Mesendoderm (in vitro differentiated cells): ENCODE results near the gene LRP1.

Experiments used
- DNase-seq: peaks from one replicate; pipeline ENCODE4 v3.0.0; 2013
- H2AK5ac ChIP-seq: 2 replicates; pipeline ENCODE4 v1.6.1; 2013; ENCODE audit warnings: low read length, inconsistent platforms
- H2BK120ac ChIP-seq: 2 replicates; pipeline ENCODE4 v1.6.1; 2013; ENCODE audit warnings: low read depth, mild to moderate bottlenecking, low read length, moderate library complexity, mixed read lengths
- H2BK15ac ChIP-seq: replicated peaks from 2 replicates; pipeline ENCODE4 v1.6.1; 2013; ENCODE audit warnings: low read depth, mild to moderate bottlenecking, moderate library complexity
- H2BK5ac ChIP-seq: 2 replicates; pipeline ENCODE4 v1.6.1; 2013; ENCODE audit warnings: low read length, inconsistent platforms
- H3K18ac ChIP-seq: 2 replicates; pipeline ENCODE4 v1.6.1; 2013; ENCODE audit warnings: mild to moderate bottlenecking, low read length, mixed read lengths
- H3K23ac ChIP-seq: one replicate; pipeline ENCODE4 v1.6.1; 2013; ENCODE audit warnings: low read length
- H3K27ac ChIP-seq: 2 replicates; pipeline ENCODE4 v1.5.1; 2013; ENCODE audit warnings: low read depth, mild to moderate bottlenecking, inconsistent platforms, low read length, moderate library complexity
- H3K27me3 ChIP-seq: 2 replicates; pipeline ENCODE4 v1.6.1; 2013; ENCODE audit warnings: low read length, control low read depth, mild to moderate bottlenecking, inconsistent platforms; ENCODE audit not compliant: insufficient read depth, poor library complexity
- H3K36me3 ChIP-seq: 2 replicates; pipeline ENCODE4 v1.6.1; 2013; ENCODE audit warnings: low read length, inconsistent platforms; ENCODE audit not compliant: control insufficient read depth, insufficient read depth
- H3K4ac ChIP-seq: one replicate; pipeline ENCODE4 v1.6.1; 2013; ENCODE audit warnings: low read depth, mild to moderate bottlenecking, low read length, moderate library complexity
- H3K4me1 ChIP-seq: 2 replicates; pipeline ENCODE4 v1.6.1; 2013; ENCODE audit warnings: low read depth, low read length, inconsistent platforms; ENCODE audit not compliant: control insufficient read depth
- H3K4me2 ChIP-seq: 2 replicates; pipeline ENCODE4 v1.6.1; 2013; ENCODE audit warnings: low read length
- H3K4me3 ChIP-seq: 2 replicates; pipeline ENCODE4 v1.5.1; 2013; ENCODE audit warnings: mild to moderate bottlenecking, low read length
- H3K56ac ChIP-seq: one replicate; pipeline ENCODE4 v1.6.1; 2013; ENCODE audit warnings: low read length
- H3K79me1 ChIP-seq: 2 replicates; pipeline ENCODE4 v1.6.1; 2013; ENCODE audit warnings: low read length, inconsistent platforms
- H3K79me2 ChIP-seq: 2 replicates; pipeline ENCODE4 v1.6.1; 2013; ENCODE audit warnings: mild to moderate bottlenecking, low read length; ENCODE audit not compliant: control insufficient read depth, insufficient read depth
- H3K9ac ChIP-seq: 2 replicates; pipeline ENCODE4 v1.6.1; 2013; ENCODE audit warnings: low read length, inconsistent platforms
- H4K5ac ChIP-seq: one replicate; pipeline ENCODE4 v1.6.1; 2013; ENCODE audit warnings: low read length
- H4K8ac ChIP-seq: one replicate; pipeline ENCODE4 v1.6.1; 2013; ENCODE audit warnings: low read depth, mild to moderate bottlenecking, control low read depth, low read length, moderate library complexity
- WGBS: extraction: QIAGEN DNeasy Blood & Tissue Kit; methylation state at CpG from one replicate; pipeline ENCODE4 v1.1.7; 2013; ENCODE audit warnings: low lambda C conversion rate, missing lambda C conversion rate; ENCODE audit not compliant: insufficient coverage; ENCODE audit errors: extremely low coverage; 5-methylcytosine and 5-hydroxymethylcytosine counted together

LRP1 gene

DNA sequence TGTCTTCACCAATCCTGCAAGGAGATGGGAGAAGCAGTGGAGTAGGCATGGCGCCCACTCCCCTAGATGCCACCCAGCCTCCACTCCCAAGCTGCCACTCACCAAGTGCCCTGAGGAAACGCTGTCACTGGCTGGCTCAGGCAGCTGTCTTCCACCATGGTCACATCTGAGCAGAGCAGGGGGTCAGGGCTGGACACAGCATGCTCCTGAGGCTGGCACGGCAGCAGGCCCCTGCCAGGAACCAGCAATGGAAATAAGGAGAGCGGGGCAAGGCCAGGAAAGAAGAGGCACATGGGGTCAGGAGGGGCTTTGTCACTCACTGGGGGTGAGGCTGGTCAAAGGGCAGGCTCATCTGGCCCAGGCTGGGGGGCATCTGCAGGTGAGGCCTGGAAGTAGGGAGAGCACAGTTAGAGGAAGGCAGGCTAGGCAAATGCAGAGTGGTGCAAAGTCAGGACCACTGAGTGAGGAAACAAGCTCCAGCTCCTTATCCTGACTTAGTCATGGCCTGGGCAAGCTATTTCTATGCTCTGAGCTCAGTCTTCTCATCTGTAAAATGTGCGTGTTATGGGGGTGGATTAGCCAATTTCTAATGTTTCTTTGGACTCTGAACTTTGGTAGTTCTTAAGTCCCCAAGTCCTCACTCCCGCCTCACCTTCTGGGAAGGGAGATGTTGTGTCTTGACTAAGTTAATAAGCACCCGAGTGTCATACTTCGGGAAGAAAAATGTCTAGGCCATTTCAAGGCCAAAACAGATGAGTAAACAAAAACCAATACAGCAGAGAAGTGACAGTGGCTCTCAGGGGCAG, 31.3 kb upstream of the LRP1 start:
- H3K4me3 ChIP-seq, result no peak overlapping the region
- no peak overlapping the region for H3K4me2 ChIP-seq
- no peak overlapping the region for H3K56ac ChIP-seq
- H3K4me1 ChIP-seq, result peaks cover 7% of the 10 kb centered on the region
- peaks cover 11% of the 10 kb centered on the region for H3K36me3 ChIP-seq
- H4K8ac ChIP-seq, result no peak overlapping the region
- no peak overlapping the region for H2AK5ac ChIP-seq
- no CpG with 5 or more reads among the region's 8 CpGs for WGBS
- H4K5ac ChIP-seq, result no peak overlapping the region
- H3K4ac ChIP-seq, result no peak overlapping the region
- H2BK15ac ChIP-seq, result no peak overlapping the region
- H3K9ac ChIP-seq, result no peak overlapping the region
- H2BK5ac ChIP-seq, result no peak overlapping the region
- no peak overlapping the region for H3K18ac ChIP-seq
- DNase-seq, result no peak
- no peaks in the 10 kb centered on the region for H3K27me3 ChIP-seq
- no peaks in the 10 kb centered on the region for H3K79me2 ChIP-seq
- no peak overlapping the region for H2BK120ac ChIP-seq
- H3K23ac ChIP-seq, result no peak overlapping the region
- no peak overlapping the region for H3K27ac ChIP-seq
- H3K79me1 ChIP-seq, result no peaks in the 10 kb centered on the region

- H3K23ac ChIP-seq, result no peak overlapping the region
- no peak overlapping the region for H4K5ac ChIP-seq
- no peak overlapping the region for H3K27ac ChIP-seq
- H3K56ac ChIP-seq, result no peak overlapping the region
- peaks cover 6% of the 10 kb centered on the region for H3K36me3 ChIP-seq
- no peak overlapping the region for H3K9ac ChIP-seq
- no peaks in the 10 kb centered on the region for H3K79me2 ChIP-seq
- DNase-seq, result no peak
- peaks cover 7% of the 10 kb centered on the region for H3K4me1 ChIP-seq
- no peak overlapping the region for H2BK15ac ChIP-seq
- H3K4me2 ChIP-seq, result no peak overlapping the region
- WGBS, result no CpG with 5 or more reads among the region's 8 CpGs
- no peaks in the 10 kb centered on the region for H3K27me3 ChIP-seq
- H2BK5ac ChIP-seq, result no peak overlapping the region
- no peak overlapping the region for H3K18ac ChIP-seq
- H3K4ac ChIP-seq, result no peak overlapping the region
- no peak overlapping the region for H2AK5ac ChIP-seq
- H4K8ac ChIP-seq, result no peak overlapping the region
- H2BK120ac ChIP-seq, result no peak overlapping the region
- no peak overlapping the region for H3K4me3 ChIP-seq
- H3K79me1 ChIP-seq, result no peaks in the 10 kb centered on the region
Measured at GRCh38 chr12:57097554-57097835, 30.8 kb upstream of the LRP1 start.

DNA sequence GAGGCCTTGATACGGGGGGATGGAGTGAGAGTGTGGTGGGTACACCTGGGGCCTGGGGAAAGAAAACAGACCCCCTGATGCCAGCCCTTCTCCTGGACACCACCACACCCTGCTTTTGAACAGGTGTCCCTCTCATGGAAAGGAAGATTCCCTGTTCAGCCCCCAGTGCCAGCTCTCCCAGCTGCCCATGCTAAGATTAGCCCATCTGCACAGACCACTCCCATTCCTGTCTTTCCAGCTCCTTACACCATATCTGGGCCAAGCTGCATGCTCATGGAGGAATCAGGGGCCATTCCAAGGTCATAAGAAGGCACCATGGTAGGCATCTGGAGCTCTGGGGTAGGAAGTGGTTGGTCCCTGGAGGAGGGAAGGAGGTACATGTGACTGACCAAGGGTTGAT, 29.7 kb upstream of the LRP1 start:
- Histone ChIP-seq H3K79me2 (no peaks in the 10 kb centered on the region), H3K9ac (no peak overlapping the region), H3K36me3 (peaks cover 6% of the 10 kb centered on the region), H3K18ac (no peak overlapping the region), H3K27me3 (no peaks in the 10 kb centered on the region), H3K4ac (no peak overlapping the region), H2AK5ac (no peak overlapping the region), H3K56ac (no peak overlapping the region), H2BK15ac (no peak overlapping the region), H3K4me2 (no peak overlapping the region), H3K23ac (no peak overlapping the region), H3K4me1 (peaks cover 5% of the 10 kb centered on the region), H3K79me1 (no peaks in the 10 kb centered on the region), H3K4me3 (no peak overlapping the region), H2BK5ac (no peak overlapping the region), H4K5ac (no peak overlapping the region), H3K27ac (no peak overlapping the region), H2BK120ac (no peak overlapping the region), H4K8ac (no peak overlapping the region)
- WGBS, result no CpG with 5 or more reads among the region's 1 CpG
- no peak for DNase-seq

DNA sequence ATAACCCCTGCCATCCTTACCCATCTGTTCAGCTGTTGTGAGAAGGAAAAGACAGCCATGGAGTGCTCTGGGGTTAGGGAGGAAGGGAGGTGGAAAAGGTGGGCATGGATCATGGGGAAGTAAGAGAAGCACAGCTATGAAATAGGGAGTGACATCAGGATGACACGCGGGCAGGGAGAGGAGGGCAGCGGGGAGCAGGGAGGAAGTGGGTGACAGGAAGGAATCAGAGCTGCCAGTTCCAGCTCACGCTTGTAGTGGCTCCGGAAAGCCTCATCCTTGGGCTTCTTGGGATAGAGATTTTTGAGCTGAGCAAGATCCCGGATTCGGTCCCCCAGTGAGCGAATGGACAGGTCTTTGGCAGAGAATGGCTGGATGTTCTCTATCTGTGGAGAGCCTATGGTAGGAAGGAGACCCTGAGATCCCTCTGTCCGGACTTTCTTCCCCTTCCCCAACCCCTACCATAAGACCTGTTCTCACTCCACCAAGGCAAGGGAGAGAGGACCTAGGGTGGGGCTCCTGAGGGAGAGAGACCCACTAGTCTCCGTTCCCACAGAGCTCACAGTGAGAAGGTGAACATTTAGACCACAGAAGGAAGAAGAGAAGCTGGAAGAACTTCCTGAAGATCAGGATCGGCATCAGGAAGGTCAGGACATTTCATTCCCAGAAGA, 29.1 kb upstream of the LRP1 start:
- no peak overlapping the region for H2BK120ac ChIP-seq
- H3K27me3 ChIP-seq, result no peaks in the 10 kb centered on the region
- no peak overlapping the region for H4K5ac ChIP-seq
- H3K4me1 ChIP-seq, result peaks cover 4% of the 10 kb centered on the region
- H3K23ac ChIP-seq, result no peak overlapping the region
- no peak overlapping the region for H3K4ac ChIP-seq
- DNase-seq, result no peak
- no peaks in the 10 kb centered on the region for H3K79me2 ChIP-seq
- no peak overlapping the region for H3K4me2 ChIP-seq
- no peak overlapping the region for H2BK15ac ChIP-seq
- H3K9ac ChIP-seq, result no peak overlapping the region
- H3K36me3 ChIP-seq, result peaks cover 10% of the 10 kb centered on the region
- H2BK5ac ChIP-seq, result no peak overlapping the region
- H3K79me1 ChIP-seq, result no peaks in the 10 kb centered on the region
- no peak overlapping the region for H2AK5ac ChIP-seq
- no peak overlapping the region for H4K8ac ChIP-seq
- no peak overlapping the region for H3K56ac ChIP-seq
- H3K18ac ChIP-seq, result no peak overlapping the region
- no peak overlapping the region for H3K27ac ChIP-seq
- no peak overlapping the region for H3K4me3 ChIP-seq
- no CpG with 5 or more reads among the region's 11 CpGs for WGBS

GRCh38 chr12:57099766-57100165, 28.5 kb upstream of the LRP1 start:
- Histone ChIP-seq H3K23ac (no peak overlapping the region), H4K5ac (no peak overlapping the region), H3K36me3 (peaks cover 8% of the 10 kb centered on the region)

More at GRCh38 chr12:57099766-57100165, 28.5 kb upstream of the LRP1 start:
- DNase-seq, result peak; percentile 47
- Histone ChIP-seq H3K4me2 (no peak overlapping the region), H3K4me1 (no peaks in the 10 kb centered on the region), H3K4me3 (no peak overlapping the region), H3K27me3 (no peaks in the 10 kb centered on the region), H2BK120ac (no peak overlapping the region), H4K8ac (no peak overlapping the region), H3K18ac (no peak overlapping the region), H3K79me2 (no peaks in the 10 kb centered on the region), H3K9ac (no peak overlapping the region), H3K27ac (no peak overlapping the region), H3K4ac (no peak overlapping the region), H2BK5ac (no peak overlapping the region), H2BK15ac (no peak overlapping the region), H3K79me1 (no peaks in the 10 kb centered on the region), H2AK5ac (no peak overlapping the region), H3K56ac (no peak overlapping the region)
- no CpG with 5 or more reads among the region's 12 CpGs for WGBS
